Glutamatergic neuron (in vitro differentiated cells): ENCODE results near the gene C1orf226. TPM values are rescaled to one million over a fixed set of nuclear protein-coding genes. Genes with fewer than 3 reads are reported as not detected.

Source experiments
- DNase-seq: peaks from one replicate; pipeline ENCODE4 v3.0.0; 2022
- H3K27ac Mint-ChIP-seq: one replicate; pipeline ENCODE4 v1.8.0; 2020; ENCODE audit warnings: mild to moderate bottlenecking, mixed read lengths, inconsistent platforms; ENCODE audit not compliant: unreplicated experiment
- H3K27me3 Mint-ChIP-seq: one replicate; pipeline ENCODE4 v1.8.0; 2020; ENCODE audit warnings: mild to moderate bottlenecking, moderate library complexity, mixed read lengths, inconsistent platforms; ENCODE audit not compliant: unreplicated experiment
- H3K36me3 Mint-ChIP-seq: one replicate; pipeline ENCODE4 v1.8.0; 2020; ENCODE audit warnings: mild to moderate bottlenecking, mixed read lengths, inconsistent platforms; ENCODE audit not compliant: unreplicated experiment
- H3K4me1 Mint-ChIP-seq: one replicate; pipeline ENCODE4 v1.8.0; 2020; ENCODE audit warnings: mild to moderate bottlenecking, low read depth, mixed read lengths, inconsistent platforms; ENCODE audit not compliant: unreplicated experiment
- H3K4me3 Mint-ChIP-seq: one replicate; pipeline ENCODE4 v1.8.0; 2020; ENCODE audit warnings: mild to moderate bottlenecking, mixed read lengths, inconsistent platforms; ENCODE audit not compliant: unreplicated experiment
- H3K9me3 Mint-ChIP-seq: one replicate; pipeline ENCODE4 v1.8.0; 2020; ENCODE audit warnings: mild to moderate bottlenecking, moderate library complexity, mixed read lengths, inconsistent platforms; ENCODE audit not compliant: unreplicated experiment
- total RNA-seq: library from RNA; stranded (reverse); fragmentation: NEBNext Ultra II Directional; extraction: Animal tissue kit (Norgen Biotek cat#: 25700); gene quantifications from one replicate; pipeline ENCODE4 v1.2.1, GENCODE V29; 2021; ENCODE audit not compliant: unreplicated experiment
- TF ChIP-seq, protein P1 (sequence below): fragments of 200-600 bp; sonication (generic); IDR thresholded peaks from one replicate; pipeline ENCODE4 v1.5.0; 2021; ENCODE audit not compliant: partially characterized antibody, unreplicated experiment

C1orf226 gene
- total RNA-seq, 1 donor from 2014 or later: 12.3 TPM

DNA sequence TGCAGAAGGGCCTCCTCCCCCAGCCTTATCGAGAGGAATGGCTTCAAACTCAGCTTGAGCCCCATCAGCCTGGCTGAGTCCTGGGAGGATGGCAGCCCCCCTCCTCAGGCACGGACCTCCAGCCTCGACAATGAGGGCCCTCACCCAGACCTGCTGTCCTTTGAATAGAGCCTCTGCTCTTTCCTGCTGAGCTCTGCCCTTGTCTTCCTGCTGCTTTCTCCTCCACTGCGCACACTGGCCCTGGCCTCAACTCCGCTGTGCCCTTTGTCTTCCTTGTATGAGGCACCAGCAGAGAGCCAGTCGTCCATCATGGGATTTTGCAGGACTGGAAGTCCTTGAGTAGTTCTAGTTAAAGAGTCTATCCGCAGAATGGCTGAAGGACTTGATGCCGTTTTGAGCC is 2.0 kb downstream of the C1orf226 start:
- H3K27ac Mint-ChIP-seq: no peak overlapping the region
- H3K27me3 Mint-ChIP-seq: peaks cover 3% of the 10 kb centered on the region
- peaks cover 6% of the 10 kb centered on the region for H3K9me3 Mint-ChIP-seq
- TF ChIP-seq, protein P1, sequence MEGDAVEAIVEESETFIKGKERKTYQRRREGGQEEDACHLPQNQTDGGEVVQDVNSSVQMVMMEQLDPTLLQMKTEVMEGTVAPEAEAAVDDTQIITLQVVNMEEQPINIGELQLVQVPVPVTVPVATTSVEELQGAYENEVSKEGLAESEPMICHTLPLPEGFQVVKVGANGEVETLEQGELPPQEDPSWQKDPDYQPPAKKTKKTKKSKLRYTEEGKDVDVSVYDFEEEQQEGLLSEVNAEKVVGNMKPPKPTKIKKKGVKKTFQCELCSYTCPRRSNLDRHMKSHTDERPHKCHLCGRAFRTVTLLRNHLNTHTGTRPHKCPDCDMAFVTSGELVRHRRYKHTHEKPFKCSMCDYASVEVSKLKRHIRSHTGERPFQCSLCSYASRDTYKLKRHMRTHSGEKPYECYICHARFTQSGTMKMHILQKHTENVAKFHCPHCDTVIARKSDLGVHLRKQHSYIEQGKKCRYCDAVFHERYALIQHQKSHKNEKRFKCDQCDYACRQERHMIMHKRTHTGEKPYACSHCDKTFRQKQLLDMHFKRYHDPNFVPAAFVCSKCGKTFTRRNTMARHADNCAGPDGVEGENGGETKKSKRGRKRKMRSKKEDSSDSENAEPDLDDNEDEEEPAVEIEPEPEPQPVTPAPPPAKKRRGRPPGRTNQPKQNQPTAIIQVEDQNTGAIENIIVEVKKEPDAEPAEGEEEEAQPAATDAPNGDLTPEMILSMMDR: no peak
- peaks cover 3% of the 10 kb centered on the region for H3K4me1 Mint-ChIP-seq
- H3K4me3 Mint-ChIP-seq: no peak overlapping the region
- peaks cover 3% of the 10 kb centered on the region for H3K36me3 Mint-ChIP-seq
- no peak for DNase-seq

DNA sequence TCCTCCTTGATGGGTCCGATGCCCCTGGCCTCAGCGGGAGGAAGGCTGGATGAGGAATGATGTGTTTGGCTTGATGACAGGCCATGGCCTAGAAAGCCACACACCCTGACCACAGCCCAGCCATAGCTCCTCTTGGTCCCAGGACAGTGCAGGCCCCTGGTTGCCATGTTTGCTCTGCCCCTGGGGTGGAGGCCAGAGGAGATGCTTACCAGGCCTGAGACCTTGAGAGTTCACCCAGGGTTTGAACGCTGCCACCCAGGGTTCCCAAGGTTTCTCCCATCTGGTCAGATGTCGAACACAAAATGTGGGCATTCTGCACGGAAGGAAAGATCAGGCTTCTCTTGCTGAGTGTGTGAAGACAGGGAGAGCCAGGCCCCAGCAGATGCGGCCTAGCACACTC is 2.6 kb downstream of the C1orf226 start:
- TF ChIP-seq, protein P1: no peak
- Mint-ChIP-seq H3K9me3 (peaks cover 6% of the 10 kb centered on the region), H3K4me1 (peaks cover 8% of the 10 kb centered on the region), H3K27me3 (peaks cover 3% of the 10 kb centered on the region), H3K27ac (no peak overlapping the region), H3K4me3 (no peak overlapping the region), H3K36me3 (peaks cover 3% of the 10 kb centered on the region)
- no peak for DNase-seq

DNA sequence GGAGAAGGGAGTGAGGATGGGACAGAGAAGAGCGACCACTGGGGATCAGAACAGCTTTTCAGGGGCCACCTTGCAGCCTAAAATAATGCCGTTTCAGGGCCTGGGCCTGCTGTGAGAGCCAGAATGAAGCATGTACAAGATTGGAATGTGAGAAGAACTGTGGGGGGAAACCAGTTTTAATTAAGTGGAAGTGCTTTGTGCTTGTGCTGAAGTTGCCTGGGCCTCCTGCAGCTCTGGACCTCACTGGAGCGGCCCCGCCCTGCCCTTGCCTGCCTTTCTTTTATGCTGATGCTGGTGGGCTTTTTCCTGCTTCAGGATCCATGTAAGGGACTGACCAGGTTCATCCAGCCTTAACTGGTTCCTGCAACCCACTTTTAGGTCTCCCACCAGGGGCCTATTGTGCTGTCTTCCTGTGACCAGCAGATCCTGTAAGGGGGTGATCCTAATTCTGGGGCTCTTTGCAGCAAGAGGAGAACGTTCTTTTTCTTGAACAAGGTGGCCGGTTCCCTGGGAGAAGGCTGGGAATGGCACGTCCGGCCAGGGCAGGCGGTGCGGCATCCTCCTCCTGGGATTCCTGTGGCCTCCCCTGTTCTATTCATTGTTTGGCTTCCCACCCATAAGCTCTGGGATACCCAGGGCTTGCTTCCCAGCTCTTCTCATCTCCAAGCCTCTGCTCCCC is 3.2 kb downstream of the C1orf226 start:
- no peak overlapping the region for H3K27ac Mint-ChIP-seq
- H3K4me3 Mint-ChIP-seq: no peak overlapping the region
- no peak for DNase-seq
- H3K27me3 Mint-ChIP-seq: peaks cover 3% of the 10 kb centered on the region
- peaks cover 9% of the 10 kb centered on the region for H3K9me3 Mint-ChIP-seq
- H3K4me1 Mint-ChIP-seq: peaks cover 14% of the 10 kb centered on the region
- TF ChIP-seq, protein P1: no peak
- peaks cover 3% of the 10 kb centered on the region for H3K36me3 Mint-ChIP-seq

DNA sequence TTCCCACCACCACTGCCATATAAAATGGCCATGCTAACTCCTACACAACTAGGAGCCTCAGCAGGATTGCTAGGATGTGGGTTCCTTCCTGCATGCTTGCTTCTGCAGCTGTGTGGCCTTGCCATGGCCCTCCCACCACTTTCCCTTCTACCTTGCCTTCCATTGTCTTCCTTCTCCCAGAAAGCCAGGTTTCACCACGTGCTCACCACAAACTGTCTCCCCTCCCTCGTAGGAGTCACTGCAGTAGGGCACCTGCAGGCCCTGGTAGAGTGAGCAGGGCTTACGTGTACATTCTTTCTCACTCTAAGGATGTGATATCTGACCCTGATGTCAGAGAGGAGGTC is 3.7 kb downstream of the C1orf226 start:
- DNase-seq: no peak
- no peak overlapping the region for H3K4me3 Mint-ChIP-seq
- H3K4me1 Mint-ChIP-seq: peaks cover 17% of the 10 kb centered on the region
- H3K9me3 Mint-ChIP-seq: peaks cover 11% of the 10 kb centered on the region
- H3K27ac Mint-ChIP-seq: no peak overlapping the region
- peaks cover 4% of the 10 kb centered on the region for H3K27me3 Mint-ChIP-seq
- TF ChIP-seq, protein P1: no peak
- peaks cover 3% of the 10 kb centered on the region for H3K36me3 Mint-ChIP-seq

DNA sequence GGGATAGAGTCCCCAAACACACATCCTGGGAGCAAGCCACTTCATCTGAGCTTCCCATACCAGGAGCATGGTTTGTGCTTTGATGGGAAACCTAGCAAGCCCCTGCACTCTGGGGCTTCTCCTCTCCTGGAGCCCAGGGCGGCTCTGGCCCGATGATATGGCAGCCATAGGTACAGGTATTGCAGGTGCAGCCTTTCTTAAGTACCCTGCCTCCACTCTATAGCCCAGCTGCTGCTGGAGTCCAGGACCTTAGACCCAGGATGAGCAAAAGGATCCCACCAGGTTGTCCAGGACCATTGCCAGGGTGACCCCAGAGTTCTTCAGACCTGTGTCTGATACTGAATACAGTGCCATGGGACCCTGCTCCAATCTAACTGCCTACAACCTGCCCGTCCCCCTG is 4.2 kb downstream of the C1orf226 start:
- no peak for DNase-seq
- peaks cover 6% of the 10 kb centered on the region for H3K27me3 Mint-ChIP-seq
- H3K4me3 Mint-ChIP-seq: no peak overlapping the region
- H3K36me3 Mint-ChIP-seq: peaks cover 3% of the 10 kb centered on the region
- H3K4me1 Mint-ChIP-seq: peaks cover 22% of the 10 kb centered on the region
- no peak overlapping the region for H3K27ac Mint-ChIP-seq
- peaks cover 11% of the 10 kb centered on the region for H3K9me3 Mint-ChIP-seq
- TF ChIP-seq, protein P1: no peak
